Esophagus squamous epithelium (tissue), 5 donors: Measurements from ENCODE around the gene MTCH1. TPM values are rescaled to one million over a fixed set of nuclear protein-coding genes. Genes with fewer than 3 reads are reported as not detected.

Source experiments
- DNase-seq: peaks from one replicate; lab custom pipeline; 2025; lab: John Stamatoyannopoulos, UW
- H3K27ac ChIP-seq, 4 donors: fragments of 200-600 bp; sonication (generic); one replicate each; pipeline ENCODE4 v1.5.1; 2016 to 2019; ENCODE audit warnings: mild to moderate bottlenecking in 1 of 4
- H3K27me3 ChIP-seq, 4 donors: fragments of 200-600 bp; sonication (generic); 1 replicate in 3 of 4; 2 replicates in 1 of 4; pipeline versions ENCODE4 v1.5.1 to v1.6.0; 2017 to 2021; ENCODE audit warnings: antibody characterized with exemption in 1 of 4
- H3K36me3 ChIP-seq, 3 donors: fragments of 200-600 bp; sonication (generic); one replicate each; pipeline ENCODE4 v1.5.1; 2016 to 2019
- H3K4me1 ChIP-seq, 3 donors: fragments of 200-600 bp; sonication (generic); one replicate each; pipeline ENCODE4 v1.5.1; 2017 to 2019
- H3K4me3 ChIP-seq, 4 donors: fragments of 200-600 bp; sonication (generic); 1 replicate in 3 of 4; 2 replicates in 1 of 4; pipeline ENCODE4 v1.5.1; 2016 to 2019; ENCODE audit warnings: mild to moderate bottlenecking in 2 of 4, moderate library complexity in 1 of 4
- H3K9me3 ChIP-seq, 3 donors: fragments of 200-600 bp; sonication (generic); one replicate each; pipeline ENCODE4 v1.5.1; 2016 to 2019
- POLR2A ChIP-seq, 4 donors: fragments of 450-650 bp; IDR thresholded peaks; one replicate each; pipeline ENCODE4 v1.6.1; 2017; ENCODE audit warnings: antibody characterized with exemption in 4 of 4, mild to moderate bottlenecking in 4 of 4, moderate library complexity in 3 of 4
- WGBS, 2 donors: methylation state at CpG; one replicate each; pipeline ENCODE4 v1.1.5; 2018; 5-methylcytosine and 5-hydroxymethylcytosine counted together
- intact Hi-C: fragments of 100-400 bp; cut with DNase I; formaldehyde crosslinking; loops from one replicate; pipeline ENCODE4 v1.15.0; 2022
- total RNA-seq, 4 donors: library from RNA; depleted of rRNA; stranded (reverse); fragments of >200 nt; gene quantifications; one replicate each; pipeline ENCODE4 v1.1.0, GENCODE V29; 2016
- TF ChIP-seq, protein P1 (sequence below), 6 experiments: fragments of 450-650 bp in 4 of 6; fragments of 200-600 bp in 2 of 6; sonication (generic) in 2 of 6; IDR thresholded peaks; one replicate each; pipeline ENCODE4 v1.5.1; 2016 to 2019; ENCODE audit warnings: antibody characterized with exemption in 6 of 6, mild to moderate bottlenecking in 4 of 6, moderate library complexity in 4 of 6
- donor health status: DM: yes; HTN: yes; CAD: no.

MTCH1 gene
- total RNA-seq, 4 donors from 2014 or later: 101 to 153 (median 111) TPM

GRCh38 chr6:36924131-36924530 lies 61.9 kb downstream of the MTCH1 start:
- intact Hi-C loops: no loop called here
- H3K36me3 ChIP-seq: peaks cover 0 to 77% (median 6%) of the 10 kb centered on the region in 3 donors
- H3K9me3 ChIP-seq: no peaks in the 10 kb centered on the region
- no peak overlapping the region for H3K4me3 ChIP-seq
- no peaks in the 10 kb centered on the region for H3K27me3 ChIP-seq
- DNase-seq: no peak
- TF ChIP-seq, protein P1, sequence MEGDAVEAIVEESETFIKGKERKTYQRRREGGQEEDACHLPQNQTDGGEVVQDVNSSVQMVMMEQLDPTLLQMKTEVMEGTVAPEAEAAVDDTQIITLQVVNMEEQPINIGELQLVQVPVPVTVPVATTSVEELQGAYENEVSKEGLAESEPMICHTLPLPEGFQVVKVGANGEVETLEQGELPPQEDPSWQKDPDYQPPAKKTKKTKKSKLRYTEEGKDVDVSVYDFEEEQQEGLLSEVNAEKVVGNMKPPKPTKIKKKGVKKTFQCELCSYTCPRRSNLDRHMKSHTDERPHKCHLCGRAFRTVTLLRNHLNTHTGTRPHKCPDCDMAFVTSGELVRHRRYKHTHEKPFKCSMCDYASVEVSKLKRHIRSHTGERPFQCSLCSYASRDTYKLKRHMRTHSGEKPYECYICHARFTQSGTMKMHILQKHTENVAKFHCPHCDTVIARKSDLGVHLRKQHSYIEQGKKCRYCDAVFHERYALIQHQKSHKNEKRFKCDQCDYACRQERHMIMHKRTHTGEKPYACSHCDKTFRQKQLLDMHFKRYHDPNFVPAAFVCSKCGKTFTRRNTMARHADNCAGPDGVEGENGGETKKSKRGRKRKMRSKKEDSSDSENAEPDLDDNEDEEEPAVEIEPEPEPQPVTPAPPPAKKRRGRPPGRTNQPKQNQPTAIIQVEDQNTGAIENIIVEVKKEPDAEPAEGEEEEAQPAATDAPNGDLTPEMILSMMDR (IDR thresholded peaks at IDR 0.05): no peak
- no peak for TF ChIP-seq POLR2A (IDR thresholded peaks at IDR 0.05)
- no peak overlapping the region for H3K27ac ChIP-seq
- 88 to 93% methylated on average over 4 of the region's 4 CpGs for WGBS, 2 donors
- H3K4me1 ChIP-seq: peaks cover 0 to 17% (median 0%) of the 10 kb centered on the region in 3 donors

- Histone ChIP-seq H3K9me3 (no peaks in the 10 kb centered on the region), H3K4me3 (no peak overlapping the region), H3K36me3 (peaks cover 0 to 100% (median 12%) of the 10 kb centered on the region in 3 donors), H3K4me1 (peaks cover 0 to 24% (median 0%) of the 10 kb centered on the region in 3 donors), H3K27me3 (no peaks in the 10 kb centered on the region), H3K27ac (peak overlapping the region in 2 of 4 donors; percentile 42 to 50)
- 79 to 85% methylated on average over 5 of the region's 5 CpGs for WGBS, 2 donors
- intact Hi-C loops: no loop called here
- DNase-seq: no peak
- TF ChIP-seq, protein P1 (IDR thresholded peaks at IDR 0.05): no peak
- TF ChIP-seq POLR2A (IDR thresholded peaks at IDR 0.05): no peak
These were observed 65.5 kb downstream of the MTCH1 start for GRCh38 chr6:36920546-36920945.

GRCh38 chr6:36920049-36920448 lies 65.9 kb downstream of the MTCH1 start:
- intact Hi-C loops: no loop called here
- H3K36me3 ChIP-seq: peaks cover 0 to 100% (median 12%) of the 10 kb centered on the region in 3 donors
- no peak for TF ChIP-seq POLR2A (IDR thresholded peaks at IDR 0.05)
- TF ChIP-seq, protein P1 (IDR thresholded peaks at IDR 0.05): no peak
- WGBS, 2 donors: 94 to 100% methylated on average over 4 of the region's 4 CpGs
- no peaks in the 10 kb centered on the region for H3K9me3 ChIP-seq
- H3K4me1 ChIP-seq: peaks cover 0 to 25% (median under 1%) of the 10 kb centered on the region in 3 donors
- peak overlapping the region in 3 of 4 donors; percentile 20 to 50 (median 35) for H3K27ac ChIP-seq
- H3K27me3 ChIP-seq: no peaks in the 10 kb centered on the region
- DNase-seq: no peak
- no peak overlapping the region for H3K4me3 ChIP-seq

Other genes with a start within 250 kb of the MTCH1 start
- 1 to 10 TPM; 1.2 to 2.5 (median 1.5) TPM for gene CPNE5, start 146.8 kb downstream of the MTCH1 start, total RNA-seq
- gene PPIL1, start 111.4 kb downstream of the MTCH1 start, total RNA-seq: 10 to 100 TPM; 13.4 to 35.4 (median 28.7) TPM
- 10 to 100 TPM; 18.6 to 34.9 (median 23.1) TPM for gene C6orf89, start 100.2 kb downstream of the MTCH1 start, total RNA-seq
- 1 to 10 TPM; 1.0 to 8.4 (median 2.2) TPM for gene PI16, start 31.5 kb downstream of the MTCH1 start, total RNA-seq
- gene FGD2, start 19.5 kb upstream of the MTCH1 start, total RNA-seq: 10 to 100 TPM in 1 of 4 donors, 1 to 10 TPM in 3; 2.6 to 13.4 (median 5.3) TPM
- gene PIM1, start 184.0 kb upstream of the MTCH1 start, total RNA-seq: 100 to 1,000 TPM in 2 of 4 donors, 10 to 100 TPM in 2; 57.3 to 206 (median 96.6) TPM